Ascending aorta (tissue), 2 donors: ENCODE data around the gene EXOC3. TPM values are rescaled to one million over a fixed set of nuclear protein-coding genes. Genes with fewer than 3 reads are reported as not detected.

Experiments
- DNase-seq, 2 donors: peaks; one replicate each; pipeline ENCODE4 v3.0.0-alpha.2; 2019; ENCODE audit warnings: low spot score in 2 of 2
- H3K27ac ChIP-seq, 2 donors: fragments of 200-600 bp; sonication (generic); one replicate each; pipeline ENCODE4 v1.5.1; 2016 to 2017; ENCODE audit warnings: mild to moderate bottlenecking in 1 of 2
- H3K27me3 ChIP-seq: fragments of 200-600 bp; sonication (generic); one replicate; pipeline ENCODE4 v1.5.1; 2017
- H3K36me3 ChIP-seq, 2 donors: fragments of 200-600 bp; sonication (generic); one replicate each; pipeline ENCODE4 v1.5.1; 2016
- H3K4me1 ChIP-seq, 2 donors: fragments of 200-600 bp; sonication (generic); one replicate each; pipeline ENCODE4 v1.5.1; 2016 to 2017; ENCODE audit warnings: mild to moderate bottlenecking in 1 of 2
- H3K4me3 ChIP-seq, 2 donors: fragments of 200-600 bp; sonication (generic); one replicate each; pipeline ENCODE4 v1.5.1; 2016 to 2017; ENCODE audit warnings: mild to moderate bottlenecking in 1 of 2
- H3K9me3 ChIP-seq, 2 donors: fragments of 200-600 bp; sonication (generic); one replicate each; pipeline ENCODE4 v1.5.1; 2016
- intact Hi-C: fragments of 100-400 bp; cut with DNase I; formaldehyde crosslinking; loops from one replicate; pipeline ENCODE4 v1.15.1; 2023
- total RNA-seq: library from RNA; depleted of rRNA; stranded (reverse); fragments of >200 nt; gene quantifications from one replicate; pipeline ENCODE4 v1.1.0, GENCODE V29; 2016
- TF ChIP-seq, protein P1 (sequence below), 3 experiments: fragments of 200-600 bp in 2 of 3; fragments of 450-650 bp in 1 of 3; sonication (generic) in 2 of 3; IDR thresholded peaks; one replicate each; pipeline ENCODE4 v1.5.1; 2016 to 2019; ENCODE audit warnings: antibody characterized with exemption in 3 of 3, mild to moderate bottlenecking in 1 of 3, moderate library complexity in 1 of 3

The EXOC3 gene
- total RNA-seq, 1 donor from 2014 or later: 56.7 TPM

DNA sequence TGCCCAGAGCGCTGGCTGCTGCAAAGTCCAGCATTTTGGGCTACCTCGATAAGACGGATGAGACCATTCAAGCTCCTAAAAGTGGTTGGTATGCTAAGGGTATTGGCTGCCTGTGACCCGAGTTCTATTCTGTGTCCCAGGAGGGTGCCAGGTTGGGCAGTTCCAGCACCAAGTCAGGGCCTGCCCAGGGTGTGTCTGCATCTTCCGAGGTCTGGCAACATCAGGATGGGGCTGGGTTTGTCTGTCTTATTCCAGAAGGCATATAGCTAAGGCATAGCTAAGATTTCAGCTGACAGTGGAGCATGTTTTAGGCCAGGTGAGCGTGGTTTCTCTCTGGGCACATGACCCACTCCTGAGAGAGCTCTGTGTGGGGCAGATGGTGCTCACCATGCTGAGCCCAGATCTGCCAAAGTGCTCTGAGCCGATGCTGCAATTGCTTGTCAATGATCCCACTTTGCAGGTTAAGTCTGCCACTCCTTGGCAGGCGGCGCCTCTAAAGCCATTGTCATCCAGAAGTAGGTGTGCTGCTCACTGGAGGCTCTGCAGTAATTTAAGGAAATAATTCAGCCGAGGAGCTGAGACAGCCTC is 73.5 kb downstream of the EXOC3 start:
- no peaks in the 10 kb centered on the region for H3K9me3 ChIP-seq
- H3K36me3 ChIP-seq: no peaks in the 10 kb centered on the region
- no peak overlapping the region for H3K4me3 ChIP-seq
- no peaks in the 10 kb centered on the region for H3K4me1 ChIP-seq
- intact Hi-C loops: no loop called here
- H3K27me3 ChIP-seq: no peaks in the 10 kb centered on the region
- DNase-seq: no peak
- no peak overlapping the region for H3K27ac ChIP-seq
- TF ChIP-seq, protein P1, sequence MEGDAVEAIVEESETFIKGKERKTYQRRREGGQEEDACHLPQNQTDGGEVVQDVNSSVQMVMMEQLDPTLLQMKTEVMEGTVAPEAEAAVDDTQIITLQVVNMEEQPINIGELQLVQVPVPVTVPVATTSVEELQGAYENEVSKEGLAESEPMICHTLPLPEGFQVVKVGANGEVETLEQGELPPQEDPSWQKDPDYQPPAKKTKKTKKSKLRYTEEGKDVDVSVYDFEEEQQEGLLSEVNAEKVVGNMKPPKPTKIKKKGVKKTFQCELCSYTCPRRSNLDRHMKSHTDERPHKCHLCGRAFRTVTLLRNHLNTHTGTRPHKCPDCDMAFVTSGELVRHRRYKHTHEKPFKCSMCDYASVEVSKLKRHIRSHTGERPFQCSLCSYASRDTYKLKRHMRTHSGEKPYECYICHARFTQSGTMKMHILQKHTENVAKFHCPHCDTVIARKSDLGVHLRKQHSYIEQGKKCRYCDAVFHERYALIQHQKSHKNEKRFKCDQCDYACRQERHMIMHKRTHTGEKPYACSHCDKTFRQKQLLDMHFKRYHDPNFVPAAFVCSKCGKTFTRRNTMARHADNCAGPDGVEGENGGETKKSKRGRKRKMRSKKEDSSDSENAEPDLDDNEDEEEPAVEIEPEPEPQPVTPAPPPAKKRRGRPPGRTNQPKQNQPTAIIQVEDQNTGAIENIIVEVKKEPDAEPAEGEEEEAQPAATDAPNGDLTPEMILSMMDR (IDR thresholded peaks at IDR 0.05): no peak

Other genes with a start within 250 kb of the EXOC3 start
- 6.1 TPM for gene CCDC127, start 225.0 kb upstream of the EXOC3 start, total RNA-seq
- 41.1 TPM for gene SDHA, start 224.9 kb upstream of the EXOC3 start, total RNA-seq
- 41.4 TPM for gene PDCD6, start 171.5 kb upstream of the EXOC3 start, total RNA-seq
- gene AHRR, start 121.5 kb upstream of the EXOC3 start, total RNA-seq: not detected
- gene SLC9A3, start 81.3 kb downstream of the EXOC3 start, total RNA-seq: 9.9 TPM
- gene CEP72, start 169.2 kb downstream of the EXOC3 start, total RNA-seq: 0.32 TPM